ENCODE measurements around the gene PRKN.

- no peak for TF ChIP-seq CTCF (IDR thresholded peaks at IDR 0.05)
- TF ChIP-seq POLR2A (IDR thresholded peaks at IDR 0.05) = no peak
- no peak for TF ChIP-seq POLR2AphosphoS5 (IDR thresholded peaks at IDR 0.05; ENCODE audit: insufficient read depth in 1 of 2, low read depth in 1 of 2)
These were observed 384.2 kb downstream of the PRKN start for GRCh38 chr6:162343198-162343935.
